Activated CD4-positive, alpha-beta T cell treated with anti-CD3 and anti-CD28 coated beads, Interleukin-2, amount 50 U/mL, for 1 hour (primary cell): ENCODE data around the gene GMPPA.
A peak's percentile ranks its signal among the peaks of the same experiment; 100 is the strongest.

Experiments used
- DNase-seq: peaks from one replicate; pipeline ENCODE4 v3.0.0-alpha.2; 2020

The GMPPA gene

GRCh38 chr2:219540784-219541504 lies 42.3 kb downstream of the GMPPA start:
- DNase-seq = no peak

GRCh38 chr2:219541611-219542180 lies 43.0 kb downstream of the GMPPA start:
- DNase-seq = peak; percentile 86

DNA sequence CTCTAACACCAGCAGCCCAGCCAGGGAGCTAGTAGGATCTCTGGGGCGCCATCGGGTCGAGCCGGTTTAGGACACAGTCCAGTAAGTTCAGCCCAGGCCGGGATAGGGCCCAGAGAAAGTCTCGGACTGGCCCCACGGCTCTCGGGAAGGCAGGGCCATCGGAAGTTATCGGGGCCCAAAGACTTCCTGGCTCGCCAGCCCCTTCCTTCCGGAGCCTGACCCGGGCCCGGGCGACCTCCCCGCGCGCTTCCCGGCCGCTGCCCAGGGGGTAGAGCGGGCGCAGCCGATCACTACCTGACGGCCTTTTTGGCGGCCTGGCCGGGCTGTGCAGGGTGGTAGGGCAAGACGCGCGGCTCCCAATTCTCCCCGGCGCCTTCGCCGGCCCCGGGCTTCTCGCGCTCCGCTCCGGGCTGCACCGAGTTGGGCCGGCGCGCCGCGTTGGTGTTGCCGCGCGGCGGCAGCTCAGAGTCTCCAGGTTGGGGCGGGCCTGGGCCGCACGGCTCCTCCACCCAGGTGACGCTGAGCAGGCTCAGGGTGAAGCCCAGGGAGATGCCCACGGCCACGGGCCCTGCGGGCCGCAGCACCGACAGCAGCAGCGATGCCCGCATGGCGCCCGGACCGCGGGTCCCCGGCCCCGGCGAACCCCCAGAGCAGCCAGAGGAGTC lies 44.4 kb downstream of the GMPPA start:
- no peak for DNase-seq

- DNase-seq = peak; percentile 92
Observed at GRCh38 chr2:219543596-219544358, 45.1 kb downstream of the GMPPA start, which contains the start of the genes CHPF and TMEM198. CHPF (minus strand) TSS chr2:219543809; CDS start chr2:219543538, 271 bp downstream. TMEM198 (plus strand) TSS chr2:219544028; CDS start chr2:219544728, 700 bp downstream.

DNA sequence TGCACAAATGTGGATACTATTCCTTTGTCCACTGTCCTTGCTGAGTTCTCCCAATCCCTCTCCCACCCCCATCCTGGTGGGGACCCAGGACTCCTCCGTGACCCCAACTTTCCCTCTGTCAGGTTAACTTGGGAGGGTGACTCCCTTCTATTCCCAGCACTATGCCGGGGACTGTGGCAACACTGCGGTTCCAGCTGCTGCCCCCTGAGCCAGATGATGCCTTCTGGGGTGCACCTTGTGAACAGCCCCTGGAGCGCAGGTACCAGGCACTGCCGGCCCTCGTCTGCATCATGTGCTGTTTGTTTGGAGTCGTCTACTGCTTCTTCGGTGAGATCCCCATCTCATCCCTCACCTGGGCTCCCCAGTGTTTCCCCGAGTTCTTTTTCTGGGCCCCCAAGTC lies 45.9 kb downstream of the GMPPA start:
- no peak for DNase-seq

GRCh38 chr2:219545295-219545942 lies 46.7 kb downstream of the GMPPA start:
- DNase-seq = no peak

GRCh38 chr2:219545943-219546352 lies 47.3 kb downstream of the GMPPA start:
- DNase-seq = no peak

- DNase-seq = no peak
Observed at GRCh38 chr2:219547621-219548020, 48.9 kb downstream of the GMPPA start.

- DNase-seq = no peak
Observed at GRCh38 chr2:219548990-219549389, 50.3 kb downstream of the GMPPA start.

DNA sequence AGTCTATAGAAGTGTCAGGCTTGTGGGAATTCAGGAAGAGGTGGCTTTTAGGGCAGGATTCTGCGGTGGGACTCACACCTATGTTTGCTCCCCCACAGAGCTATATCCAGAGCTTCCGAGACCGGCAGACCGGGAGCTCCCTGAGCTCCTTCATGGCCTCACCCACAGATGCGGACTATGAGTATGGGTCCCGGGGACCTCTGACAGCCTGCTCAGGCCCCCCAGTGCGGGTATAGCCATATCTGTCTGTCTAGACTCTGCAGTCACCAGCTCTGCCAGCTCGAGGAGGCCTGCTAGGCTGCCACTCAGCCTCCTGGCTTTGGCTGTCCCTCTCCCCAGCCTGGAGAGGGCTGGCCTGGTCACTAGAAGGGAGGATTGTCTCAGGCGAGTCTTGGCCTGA lies 50.9 kb downstream of the GMPPA start:
- DNase-seq = no peak

DNA sequence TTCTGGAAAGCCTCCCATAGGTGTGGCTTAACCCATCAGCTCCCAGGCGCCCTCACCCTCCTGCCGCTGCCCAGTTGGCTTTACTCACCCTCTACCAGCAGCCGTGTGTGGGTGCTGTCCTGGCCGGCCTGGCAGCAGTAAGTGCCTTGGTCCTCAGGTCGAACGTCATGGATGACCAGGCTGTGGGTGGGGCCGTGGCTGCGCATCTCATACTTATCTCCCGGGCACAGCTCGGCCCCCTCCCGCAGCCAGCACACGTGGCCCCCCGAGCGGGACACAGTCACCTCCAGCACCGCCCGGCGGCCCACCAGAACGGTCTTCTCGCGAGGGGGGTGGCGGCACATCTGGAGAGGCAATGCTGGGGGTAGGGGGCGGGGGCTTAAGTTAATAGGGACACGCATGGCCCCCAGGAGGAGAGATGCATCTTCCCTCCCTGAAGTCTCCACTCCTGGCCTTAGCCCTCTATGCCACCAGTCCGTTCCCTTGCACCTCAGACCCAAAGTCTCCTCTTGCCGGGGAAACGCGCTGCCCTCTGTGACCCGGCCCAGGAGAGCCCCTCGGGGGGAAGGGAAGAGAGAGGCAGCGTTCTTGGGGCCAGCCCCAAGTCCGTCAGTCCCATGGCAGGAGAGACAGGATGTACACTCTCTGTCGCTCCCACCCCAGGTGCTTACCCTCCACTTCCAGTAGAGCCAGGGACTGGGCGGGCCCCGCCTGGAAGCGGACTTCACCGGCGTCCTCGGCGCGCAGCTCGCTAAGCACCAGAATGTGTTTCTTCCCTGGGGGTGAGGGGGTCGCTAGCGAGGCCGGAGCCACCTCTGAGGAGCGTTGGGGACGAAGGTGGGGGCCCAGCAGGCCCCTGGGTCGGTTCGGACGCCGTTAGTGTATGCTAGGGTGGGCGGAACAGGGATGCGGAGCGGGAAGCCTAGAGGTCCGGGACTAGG lies 53.0 kb downstream of the GMPPA start:
- DNase-seq = no peak

- DNase-seq = peak; percentile 74
Observed at GRCh38 chr2:219552382-219553167, 53.9 kb downstream of the GMPPA start.

- no peak for DNase-seq
Observed at GRCh38 chr2:219553168-219553417, 54.4 kb downstream of the GMPPA start.

GRCh38 chr2:219553463-219553963 lies 54.8 kb downstream of the GMPPA start:
- no peak for DNase-seq

- no peak for DNase-seq
Observed at GRCh38 chr2:219554350-219554749, 55.7 kb downstream of the GMPPA start.

DNA sequence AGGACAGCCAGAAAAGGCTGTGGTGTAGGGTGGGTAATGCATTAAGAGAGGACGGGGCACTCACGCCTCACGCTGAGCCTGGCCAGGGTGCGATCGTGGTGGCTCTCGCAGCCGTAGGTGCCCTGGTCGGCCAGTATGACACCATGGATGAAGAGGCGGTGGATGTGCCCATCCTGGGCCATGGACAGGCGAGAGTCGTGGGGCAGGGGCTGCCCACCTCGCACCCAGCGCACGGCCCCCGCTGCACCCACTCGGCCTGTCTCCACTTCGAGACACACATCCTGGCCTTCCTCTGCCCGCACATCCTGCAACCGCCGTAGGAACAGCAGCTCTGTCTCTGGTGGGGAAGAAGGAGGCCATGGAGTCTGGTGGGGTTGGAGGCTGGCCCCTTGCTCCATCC lies 57.3 kb downstream of the GMPPA start:
- DNase-seq = no peak

- DNase-seq = no peak
Observed at GRCh38 chr2:219556413-219556812, 57.7 kb downstream of the GMPPA start.
